PC-9 (cell line): ENCODE data around the gene TAF4. TPM values are rescaled to one million over a fixed set of nuclear protein-coding genes. Genes with fewer than 3 reads are reported as not detected.
"Not testable (repeated sequence)": the region's sequence is repeated elsewhere in the genome, so short reads cannot be mapped to it uniquely, and the experiment has no call there.

ENCODE experiments used
- BruUV-seq: library from RNA; stranded (reverse); fragments of 400-500 nt; replicated peaks from 2 replicates; lab custom pipeline; 2021; lab: Mats Ljungman, UMichigan
- CTCF ChIA-PET: fragments of 300-600 bp; sonication (Branson Sonifier 250); formaldehyde crosslinking; loops from one replicate; lab custom pipeline; 2022; ENCODE audit warnings: antibody characterized with exemption; lab: Charles Lee
- POLR2A ChIA-PET: fragments of 300-600 bp; sonication (Branson Sonifier 250); formaldehyde crosslinking; loops from one replicate; lab custom pipeline; 2022; ENCODE audit warnings: antibody characterized with exemption; ENCODE audit not compliant: unreplicated experiment; lab: Charles Lee
- DNase-seq, 2 experiments: peaks; one replicate each; pipeline versions ENCODE4 v3.0.0 to v3.0.0-alpha.2; 2015 to 2022; ENCODE audit warnings: mixed read lengths in 1 of 2
- H2AFZ ChIP-seq: fragments of 200-600 bp; sonication (generic); 2 replicates; pipeline ENCODE4 v1.8.1; 2017; ENCODE audit warnings: antibody characterized with exemption
- H3F3A ChIP-seq: fragments of 200-600 bp; sonication (generic); 2 replicates; pipeline ENCODE4 v1.8.1; 2017; ENCODE audit warnings: antibody characterized with exemption, mild to moderate bottlenecking, low read depth; ENCODE audit not compliant: insufficient read depth
- H3K27ac ChIP-seq: fragments of 200-600 bp; sonication (generic); 2 replicates; pipeline ENCODE4 v1.6.1; 2016; ENCODE audit warnings: mixed run types
- H3K27me3 ChIP-seq: fragments of 200-600 bp; sonication (generic); 2 replicates; pipeline ENCODE4 v1.6.1; 2016; ENCODE audit warnings: low read depth, mixed run types; ENCODE audit not compliant: insufficient read depth
- H3K36me3 ChIP-seq: fragments of 200-600 bp; sonication (generic); 2 replicates; pipeline ENCODE4 v1.6.1; 2016; ENCODE audit warnings: low read depth, mixed run types
- H3K4me1 ChIP-seq: fragments of 200-600 bp; sonication (generic); replicated peaks from 2 replicates; pipeline ENCODE4 v1.6.1; 2016; ENCODE audit warnings: mixed run types; ENCODE audit not compliant: insufficient read depth
- H3K4me2 ChIP-seq: fragments of 200-600 bp; sonication (generic); 2 replicates; pipeline ENCODE4 v1.6.1; 2017; ENCODE audit warnings: mixed run types
- H3K4me3 ChIP-seq: fragments of 200-600 bp; sonication (generic); 2 replicates; pipeline ENCODE4 v1.6.1; 2016; ENCODE audit warnings: mixed run types
- H3K79me2 ChIP-seq: fragments of 200-600 bp; sonication (generic); 2 replicates; pipeline ENCODE4 v1.6.1; 2017; ENCODE audit warnings: low read depth, mixed run types
- H3K9me2 ChIP-seq: fragments of 200-600 bp; sonication (generic); 2 replicates; pipeline ENCODE4 v1.8.1; 2017; ENCODE audit warnings: mild to moderate bottlenecking; ENCODE audit not compliant: insufficient read depth
- H3K9me3 ChIP-seq: fragments of 200-600 bp; sonication (generic); 2 replicates; pipeline ENCODE4 v1.8.1; 2016; ENCODE audit warnings: low read depth; ENCODE audit not compliant: insufficient read depth
- H4K20me1 ChIP-seq: fragments of 200-600 bp; sonication (generic); 2 replicates; pipeline ENCODE4 v1.8.1; 2017; ENCODE audit not compliant: insufficient read depth
- CTCF ChIP-seq: fragments of 200-600 bp; sonication (generic); conservative IDR thresholded peaks from 2 replicates; pipeline ENCODE4 v1.6.1; 2017; ENCODE audit warnings: mixed run types, antibody characterized with exemption, mild to moderate bottlenecking, moderate library complexity
- EZH2 ChIP-seq: fragments of 200-600 bp; sonication (generic); IDR thresholded peaks from 2 replicates; pipeline ENCODE4 v1.8.0; 2017; ENCODE audit warnings: antibody characterized with exemption, low read depth
- intact Hi-C: fragments of 100-400 bp; cut with micrococcal nuclease; formaldehyde crosslinking; loops from one replicate; pipeline ENCODE4 v1.10.0; 2022; ENCODE audit not compliant: unreplicated experiment
- total RNA-seq: library from RNA; stranded (reverse); gene quantifications from 2 replicates; pipeline ENCODE4 v1.2.3, GENCODE V29; 2021

Gene TAF4
- total RNA-seq, 1 experiment from 2014 or later: 32.5 TPM

GRCh38 chr20:62087227-62087626 lies 21.5 kb upstream of the TAF4 start:
- CTCF ChIA-PET: interaction anchor here (0.6 kb wide), 1 partner anchor 707 kb away, joined by 3 read pairs; no protein-coding TSS in a partner anchor
- peaks cover 6% of the 10 kb centered on the region for H3K4me1 ChIP-seq
- peaks cover 4% of the 10 kb centered on the region; the same call in 1 of the 2 replicates for H3F3A ChIP-seq
- H3K36me3 ChIP-seq: no peaks in the 10 kb centered on the region
- no TSS peak for BruUV-seq
- H2AFZ ChIP-seq: no peak overlapping the region
- H3K79me2 ChIP-seq: no peaks in the 10 kb centered on the region
- peaks cover 58% of the 10 kb centered on the region for H3K27me3 ChIP-seq
- no peaks in the 10 kb centered on the region for H3K9me3 ChIP-seq
- H3K4me2 ChIP-seq: no peak overlapping the region
- no peak overlapping the region for H3K4me3 ChIP-seq
- POLR2A ChIA-PET: no interaction called here
- peak in 1 of 2 experiments; percentile 55 for DNase-seq
- H3K9me2 ChIP-seq: no peaks in the 10 kb centered on the region
- intact Hi-C loops: loop anchor here (2.0 kb wide), 1 partner anchor 34 kb away; no protein-coding TSS in a partner anchor
- H3K27ac ChIP-seq: no peak overlapping the region
- H4K20me1 ChIP-seq: no peaks in the 10 kb centered on the region
- no peak for TF ChIP-seq CTCF
- TF ChIP-seq EZH2: no peak

- CTCF ChIA-PET: no interaction called here
- no peak for TF ChIP-seq CTCF
- no peak for TF ChIP-seq EZH2
- no peaks in the 10 kb centered on the region for H3K36me3 ChIP-seq
- no peak overlapping the region for H3K27ac ChIP-seq
- H3F3A ChIP-seq: peaks cover 4% of the 10 kb centered on the region; the same call in 1 of the 2 replicates
- no TSS peak for BruUV-seq
- peaks cover 6% of the 10 kb centered on the region for H3K4me1 ChIP-seq
- intact Hi-C loops: no loop called here
- H2AFZ ChIP-seq: no peak overlapping the region
- no peaks in the 10 kb centered on the region for H3K9me2 ChIP-seq
- no peak overlapping the region for H3K4me2 ChIP-seq
- H4K20me1 ChIP-seq: no peaks in the 10 kb centered on the region
- H3K4me3 ChIP-seq: no peak overlapping the region
- H3K9me3 ChIP-seq: no peaks in the 10 kb centered on the region
- POLR2A ChIA-PET: no interaction called here
- no peak for DNase-seq
- peaks cover 58% of the 10 kb centered on the region for H3K27me3 ChIP-seq
- no peaks in the 10 kb centered on the region for H3K79me2 ChIP-seq
Observed at GRCh38 chr20:62085206-62085605, 19.5 kb upstream of the TAF4 start.

DNA sequence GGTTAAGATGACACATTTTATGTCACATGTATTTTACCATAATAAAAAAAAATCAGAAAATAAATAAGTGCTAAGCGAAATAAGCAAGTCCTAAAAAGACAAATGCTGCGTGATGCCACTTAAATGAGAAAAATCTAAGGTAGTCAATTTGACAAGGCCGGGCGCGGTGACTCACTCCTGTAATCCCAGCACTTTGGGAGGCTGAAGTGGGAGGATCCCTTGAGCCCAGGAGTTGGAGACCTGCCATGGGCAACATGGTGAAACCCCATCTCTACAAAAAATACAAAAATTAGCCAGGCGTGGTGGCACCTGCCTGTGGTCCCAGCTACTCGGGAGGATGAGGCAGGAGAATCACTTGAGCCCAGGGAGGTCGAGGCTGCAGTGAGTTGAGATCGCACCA lies 18.5 kb upstream of the TAF4 start:
- H3K79me2 ChIP-seq, H3K9me3 ChIP-seq, DNase-seq, intact Hi-C loops, H3K4me1 ChIP-seq, H3K4me3 ChIP-seq, POLR2A ChIA-PET, H3K27ac ChIP-seq, H3F3A ChIP-seq, H3K4me2 ChIP-seq, CTCF ChIA-PET, H3K9me2 ChIP-seq, H2AFZ ChIP-seq, BruUV-seq, H4K20me1 ChIP-seq, H3K36me3 ChIP-seq: not testable (repeated sequence)
- H3K27me3 ChIP-seq: peaks cover 65% of the 10 kb centered on the region

- no peaks in the 10 kb centered on the region for H3K9me2 ChIP-seq
- CTCF ChIA-PET: no interaction called here
- H4K20me1 ChIP-seq: no peaks in the 10 kb centered on the region
- H3K4me1 ChIP-seq: no peaks in the 10 kb centered on the region; the same call in 1 of the 2 replicates
- no peaks in the 10 kb centered on the region for H3K79me2 ChIP-seq
- peaks cover 5% of the 10 kb centered on the region; the same call in 1 of the 2 replicates for H3K9me3 ChIP-seq
- no peak overlapping the region for H3K4me2 ChIP-seq
- H2AFZ ChIP-seq: no peak overlapping the region
- no peak overlapping the region for H3K4me3 ChIP-seq
- no peak for DNase-seq
- no peak for TF ChIP-seq EZH2
- TF ChIP-seq CTCF: no peak
- intact Hi-C loops: no loop called here
- no peaks in the 10 kb centered on the region for H3K36me3 ChIP-seq
- POLR2A ChIA-PET: no interaction called here
- no TSS peak for BruUV-seq
- no peak overlapping the region for H3K27ac ChIP-seq
- peaks cover 74% of the 10 kb centered on the region for H3K27me3 ChIP-seq
- peaks cover 3% of the 10 kb centered on the region; the same call in 1 of the 2 replicates for H3F3A ChIP-seq
Observed at GRCh38 chr20:62083312-62083711, 17.6 kb upstream of the TAF4 start.
